GM18861 (cell line): ENCODE measurements around the gene CROCC2.
"Not testable (repeated sequence)": the region's sequence is repeated elsewhere in the genome, so short reads cannot be mapped to it uniquely, and the experiment has no call there.

ENCODE experiments used
- ATAC-seq: cut with Tn5 transposase; IDR thresholded peaks from one replicate; pipeline ENCODE4 v1.9.1; 2021; ENCODE audit not compliant: unreplicated experiment

Gene CROCC2

GRCh38 chr2:240964704-240965295 is 58.7 kb downstream of the CROCC2 start:
- no peak for ATAC-seq

- ATAC-seq: no peak
These were observed 59.3 kb downstream of the CROCC2 start for GRCh38 chr2:240965296-240965904.

DNA sequence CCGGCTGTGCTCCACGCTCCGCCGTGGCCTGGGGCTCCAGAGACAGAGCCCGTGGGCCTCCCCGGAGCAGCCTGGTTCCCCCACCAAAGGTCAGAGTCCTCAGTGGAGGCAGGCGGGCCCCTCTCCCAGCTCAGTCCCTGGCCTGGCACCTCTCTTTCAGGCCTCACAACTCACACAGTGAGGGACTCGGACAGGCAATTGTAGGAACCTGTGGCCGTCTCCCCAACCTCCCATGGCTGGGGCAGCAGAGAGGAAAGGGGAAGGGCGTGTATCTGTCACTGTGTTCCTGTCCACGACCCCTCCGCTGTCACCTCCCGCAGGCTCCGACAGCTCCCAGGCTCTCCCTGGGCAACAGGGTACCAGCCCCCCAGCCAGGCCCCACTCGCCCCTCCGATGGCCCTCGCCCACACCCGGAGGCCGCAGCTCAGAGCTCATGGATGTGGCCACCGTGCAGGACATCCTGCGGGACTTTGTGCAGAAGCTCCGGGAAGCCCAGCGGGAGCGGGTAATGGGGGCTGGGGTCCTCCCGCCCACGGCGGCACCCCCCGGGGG is 59.8 kb downstream of the CROCC2 start:
- no peak for ATAC-seq

DNA sequence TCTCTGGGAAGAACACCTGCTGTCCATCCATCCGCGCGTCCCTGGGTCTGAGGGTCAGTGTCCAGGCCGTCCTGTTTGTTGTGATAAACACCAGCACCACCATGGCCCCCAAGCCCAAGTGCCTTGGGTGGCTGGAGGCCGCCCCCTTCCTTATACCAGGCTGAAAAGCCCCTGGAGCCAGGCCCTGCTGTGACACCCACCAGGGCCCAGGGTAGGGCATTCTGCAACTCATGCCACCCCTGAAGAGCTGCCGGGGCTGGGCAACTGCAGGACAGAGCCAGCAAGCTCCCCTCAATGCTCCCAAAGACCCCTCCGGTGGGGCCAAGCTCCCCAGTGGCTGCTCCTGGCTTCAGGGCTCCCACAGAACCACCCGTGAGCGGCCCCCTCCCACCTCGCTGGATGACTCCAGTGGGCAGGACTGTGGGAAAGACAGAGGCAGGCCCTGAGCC is 60.3 kb downstream of the CROCC2 start:
- ATAC-seq: no peak

- ATAC-seq: no peak
These were observed 61.0 kb downstream of the CROCC2 start for GRCh38 chr2:240966906-240967680.

DNA sequence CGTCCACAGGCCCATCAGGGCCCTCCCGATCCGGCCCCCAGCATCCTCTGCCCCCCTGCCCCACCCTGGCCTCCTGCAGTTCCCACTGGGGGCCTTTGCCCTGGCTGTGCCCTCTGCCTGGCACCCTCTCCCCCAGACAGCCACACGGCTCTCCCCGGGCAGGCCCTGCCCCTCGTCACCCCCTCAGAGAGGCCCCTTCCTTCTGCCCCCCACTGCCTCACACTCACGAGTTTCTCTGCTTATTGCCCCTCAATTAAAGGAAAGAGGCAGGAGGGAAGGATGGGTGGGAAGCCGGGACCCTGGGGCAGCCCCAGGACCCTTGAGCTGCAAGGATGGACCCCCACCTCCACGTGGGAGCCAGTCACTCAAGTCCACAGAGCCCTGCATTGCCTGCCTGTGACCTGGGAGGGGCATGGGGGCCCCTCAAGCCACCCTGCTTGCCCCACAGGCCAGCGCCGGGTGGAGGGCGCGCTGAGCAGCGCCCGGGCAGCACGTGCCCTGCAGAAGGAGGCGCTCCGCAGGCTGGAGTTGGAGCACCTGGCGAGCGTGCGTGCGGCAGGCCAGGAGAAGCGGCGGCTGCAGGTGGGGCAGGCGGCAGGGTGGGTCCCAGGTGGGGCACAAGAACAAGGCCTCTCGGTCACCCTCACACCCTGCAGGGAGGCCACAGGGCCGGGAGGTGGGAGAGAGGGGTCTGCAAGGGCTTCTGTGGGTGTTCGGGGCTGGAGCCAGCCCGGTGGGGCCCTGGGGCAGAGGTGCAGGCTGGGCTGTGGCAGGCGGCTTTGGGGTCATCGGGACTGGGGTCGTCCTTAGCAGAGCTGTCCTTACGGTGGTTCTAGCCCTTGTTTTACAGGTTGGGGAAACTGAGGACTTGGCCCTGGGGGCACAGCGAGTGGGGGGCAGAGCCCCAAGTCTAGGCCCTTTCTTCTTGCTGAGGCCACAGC is 61.8 kb downstream of the CROCC2 start:
- no peak for ATAC-seq

DNA sequence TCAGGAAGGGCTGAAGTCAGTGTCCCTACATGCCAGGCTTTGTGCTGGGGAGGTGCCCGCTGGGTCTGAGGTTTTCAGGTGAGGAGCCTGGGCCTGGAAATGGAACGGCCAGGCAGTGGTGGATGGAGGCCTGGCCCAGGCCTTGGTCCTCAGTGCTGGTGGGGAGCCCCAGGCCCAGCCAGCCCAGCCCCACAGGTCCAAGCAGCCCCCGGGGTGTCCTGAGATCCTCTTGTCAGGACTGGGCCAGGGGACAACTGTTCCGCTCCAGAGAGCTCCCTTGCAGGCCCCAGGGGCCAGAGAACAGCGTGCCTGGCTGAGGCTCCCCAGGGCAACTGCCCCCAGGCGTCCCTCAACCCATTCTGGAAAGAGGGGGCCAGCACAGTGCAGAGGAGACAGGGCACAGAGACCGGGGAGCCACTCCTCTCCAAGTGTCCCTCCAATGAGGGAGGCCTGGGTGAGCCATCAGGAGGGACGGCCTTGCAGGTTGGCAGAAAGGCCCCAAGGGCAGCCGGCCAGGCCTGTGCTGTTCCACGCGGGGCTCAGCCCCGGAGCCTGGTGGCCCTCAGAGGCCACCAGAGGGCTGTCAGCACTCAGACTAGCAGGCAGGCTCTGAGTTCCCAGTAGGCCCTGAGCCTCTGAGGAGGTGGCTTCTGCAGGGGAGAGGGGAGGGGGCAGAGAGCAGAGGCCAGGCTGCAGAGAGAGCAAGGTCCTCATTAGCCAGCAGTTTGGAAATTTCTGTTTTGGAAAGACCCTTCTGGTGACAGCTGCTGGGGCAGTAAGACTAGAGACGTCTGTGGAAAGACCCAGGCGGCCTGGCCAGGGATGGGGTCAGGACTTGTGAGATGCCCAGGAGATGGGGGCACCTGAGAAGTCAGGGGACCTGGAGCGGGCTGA is 62.8 kb downstream of the CROCC2 start:
- no peak for ATAC-seq

DNA sequence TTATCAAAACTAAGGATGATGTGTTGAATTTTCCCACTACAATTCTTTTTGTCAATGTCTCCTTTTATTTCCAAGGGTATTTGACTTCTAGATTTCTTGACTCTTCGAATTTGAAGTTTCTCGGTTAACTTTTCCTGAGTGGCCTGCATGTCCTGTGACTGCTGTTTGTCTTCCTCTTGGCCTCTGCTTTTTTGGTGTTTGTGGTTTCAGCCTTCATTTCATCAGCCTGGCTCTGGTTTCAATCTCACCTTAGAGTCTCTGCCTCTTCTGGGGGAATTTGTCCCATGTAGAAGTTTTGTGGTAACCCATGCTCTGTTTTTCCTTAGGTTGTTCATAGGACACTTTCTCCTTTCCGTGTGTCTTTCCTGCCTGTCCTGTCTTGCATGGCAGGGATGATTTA is 64.0 kb downstream of the CROCC2 start:
- no peak for ATAC-seq

DNA sequence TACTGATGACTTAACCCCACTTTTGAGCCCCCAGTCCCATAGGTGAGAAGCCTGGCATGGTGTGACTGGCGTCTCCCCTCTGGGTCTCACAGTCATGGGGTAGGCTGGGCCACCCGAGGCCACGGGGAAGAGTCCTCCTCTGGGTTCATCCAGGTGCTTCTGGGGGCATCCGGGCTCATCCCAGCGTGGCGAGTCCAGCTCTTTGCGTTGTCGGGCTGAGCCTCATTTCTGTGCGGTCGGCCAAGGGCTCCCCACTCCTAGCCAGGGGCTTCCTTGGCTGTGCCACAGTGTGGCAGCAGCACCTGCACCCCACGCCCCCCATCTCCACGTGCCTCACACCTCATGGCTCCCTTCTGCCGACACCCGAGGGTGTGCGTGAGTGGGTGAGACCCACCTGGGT is 64.7 kb downstream of the CROCC2 start:
- no peak for ATAC-seq

DNA sequence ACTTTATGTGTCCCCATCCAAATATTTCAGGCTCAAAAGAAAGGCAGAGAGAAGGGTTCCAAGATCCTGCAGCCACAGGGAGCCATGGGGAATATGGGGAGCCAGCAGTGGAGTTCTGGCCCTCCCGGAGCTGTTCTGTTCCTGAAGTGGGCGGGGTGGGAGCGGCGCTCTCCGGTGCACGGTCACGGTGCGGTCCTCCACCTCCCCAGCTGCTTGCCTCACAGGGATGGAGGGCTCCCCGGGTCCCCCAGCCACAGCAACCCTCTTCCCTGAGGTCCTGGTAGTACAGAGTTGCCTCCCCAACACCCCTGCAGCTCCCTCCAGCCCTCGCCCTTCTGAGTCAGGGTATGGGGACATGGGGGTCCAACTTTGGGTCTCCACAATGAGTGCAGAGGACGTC is 66.1 kb downstream of the CROCC2 start:
- no peak for ATAC-seq

DNA sequence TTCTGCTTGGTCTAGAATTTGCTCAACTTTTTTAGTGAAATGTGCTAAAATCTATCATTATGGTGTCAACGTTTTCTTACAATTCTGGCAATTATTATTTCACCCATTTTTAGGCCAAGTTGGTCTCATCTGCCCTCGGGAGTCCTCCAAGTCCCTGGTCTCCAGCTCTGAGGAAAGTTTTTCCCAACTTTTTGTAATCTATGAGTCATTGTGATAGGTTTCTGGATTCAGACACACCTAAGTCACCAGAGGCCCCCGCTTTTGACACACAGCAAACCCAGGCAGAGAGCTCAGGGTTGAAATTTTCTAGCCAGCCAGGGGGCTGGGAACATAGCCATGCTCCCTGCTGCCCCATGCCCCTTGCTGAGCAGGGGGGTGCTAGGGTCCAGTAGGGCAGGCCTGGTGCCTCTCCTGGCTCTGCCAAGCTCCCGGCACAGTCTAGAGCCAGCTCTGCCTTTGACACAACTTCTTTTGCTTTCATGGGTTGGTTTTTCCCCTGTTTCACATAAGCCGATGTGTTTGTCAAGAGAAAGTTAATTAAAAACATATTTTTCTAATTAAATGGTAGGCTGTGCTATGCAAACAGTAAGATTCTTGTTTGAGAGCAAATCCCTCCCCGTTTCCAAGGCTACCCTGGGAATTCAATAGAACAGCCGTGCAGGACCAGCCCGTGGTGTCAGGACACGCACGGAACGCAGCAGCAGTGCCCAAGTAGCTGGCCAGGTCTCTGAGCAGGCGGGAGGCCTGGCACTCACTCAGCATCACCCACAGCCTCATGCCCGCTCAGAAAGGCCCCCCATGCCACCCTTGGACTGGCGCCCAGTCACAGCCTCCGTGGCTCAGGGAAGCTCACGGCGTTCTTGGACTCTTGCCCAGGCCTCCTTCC is 66.7 kb downstream of the CROCC2 start:
- ATAC-seq: no peak

DNA sequence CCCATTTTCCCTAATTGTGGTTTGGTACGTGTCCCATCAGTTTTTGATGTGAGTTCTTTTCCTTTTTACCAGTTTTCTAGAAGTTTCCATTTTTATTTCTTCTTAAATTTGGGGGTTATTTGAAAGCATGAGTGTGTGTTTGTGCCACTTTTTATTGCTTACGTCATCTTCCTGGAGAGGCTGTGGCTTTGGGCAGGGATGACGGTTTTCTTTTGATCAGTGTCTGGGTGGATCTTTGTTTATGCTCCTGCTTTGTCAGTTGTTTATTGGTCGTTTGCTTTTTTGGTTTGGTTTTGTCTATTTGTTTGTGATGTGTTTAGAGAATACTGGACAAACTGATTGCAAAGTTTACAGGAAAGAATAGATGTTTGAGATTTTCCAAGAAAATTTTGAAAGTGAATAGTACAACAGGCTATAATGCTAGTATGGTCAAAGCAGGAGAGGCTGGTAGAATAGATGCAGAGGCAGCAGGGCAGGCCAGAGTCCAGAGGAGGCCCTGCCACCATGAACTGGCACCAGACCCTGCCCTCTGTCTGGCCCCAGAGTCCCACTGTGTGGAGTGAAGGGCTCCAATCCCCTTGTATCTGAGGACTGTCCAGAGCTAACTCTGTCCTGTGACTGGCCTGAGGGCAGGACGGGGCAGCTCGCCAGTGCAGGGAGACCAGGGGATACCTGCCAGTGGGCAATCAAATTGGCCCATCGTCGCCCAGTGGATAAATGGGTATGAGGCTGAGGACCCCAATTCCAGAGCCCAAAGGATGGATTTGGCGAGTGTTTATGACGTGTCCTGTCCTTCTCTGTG is 68.8 kb downstream of the CROCC2 start:
- ATAC-seq: no peak

DNA sequence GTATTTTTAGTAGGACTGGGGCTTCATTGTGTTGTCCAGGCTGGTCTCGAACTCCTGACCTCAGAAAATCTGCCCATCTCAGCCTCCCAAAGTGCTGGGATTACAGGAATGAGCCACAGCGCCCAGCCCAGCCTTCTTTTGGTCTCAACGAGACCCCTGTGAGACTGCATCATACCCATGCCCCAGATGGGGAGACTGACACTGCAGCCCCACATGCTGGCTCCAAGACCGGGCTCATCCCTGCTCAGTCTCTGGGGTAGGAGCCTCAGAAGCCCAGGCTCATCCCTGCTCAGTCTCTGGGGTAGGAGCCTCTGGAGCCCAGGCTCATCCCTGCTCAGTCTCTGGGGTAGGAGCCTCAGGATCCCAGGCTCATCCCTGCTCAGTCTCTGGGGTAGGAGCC is 69.8 kb downstream of the CROCC2 start:
- not testable (repeated sequence) for ATAC-seq

DNA sequence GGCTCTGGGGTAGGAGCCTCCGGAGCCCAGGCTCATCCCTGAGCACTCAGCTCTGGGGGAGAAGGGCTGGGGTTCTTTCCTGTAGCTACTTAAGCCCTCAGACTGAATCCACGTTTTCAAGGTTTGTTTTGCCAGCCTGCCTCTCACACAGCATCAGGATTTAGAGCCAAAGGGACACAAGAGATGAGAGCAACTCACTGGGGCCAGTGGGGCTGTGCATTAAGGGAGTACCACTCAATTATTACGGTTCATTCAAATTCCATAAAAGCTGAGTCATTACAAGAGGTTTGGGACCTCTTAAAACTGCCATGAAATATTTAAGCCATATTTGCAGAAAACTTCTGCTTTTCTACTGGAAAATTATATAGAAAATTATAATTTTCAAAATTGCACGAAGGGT is 75.1 kb downstream of the CROCC2 start:
- no peak for ATAC-seq

- no peak for ATAC-seq
These were observed 76.0 kb downstream of the CROCC2 start for GRCh38 chr2:240981871-240982800.

- no peak for ATAC-seq
These were observed 76.7 kb downstream of the CROCC2 start for GRCh38 chr2:240982821-240983281.
